ENCODE data around the gene EPHB1. TPM values are rescaled to one million over a fixed set of nuclear protein-coding genes. Genes with fewer than 3 reads are reported as not detected.
"Not testable (repeated sequence)": the region's sequence is repeated elsewhere in the genome, so short reads cannot be mapped to it uniquely, and the experiment has no call there.

Gene EPHB1
- polyA plus RNA-seq, 3 donors = 0.06 to 0.55 TPM; not detected in 1

DNA sequence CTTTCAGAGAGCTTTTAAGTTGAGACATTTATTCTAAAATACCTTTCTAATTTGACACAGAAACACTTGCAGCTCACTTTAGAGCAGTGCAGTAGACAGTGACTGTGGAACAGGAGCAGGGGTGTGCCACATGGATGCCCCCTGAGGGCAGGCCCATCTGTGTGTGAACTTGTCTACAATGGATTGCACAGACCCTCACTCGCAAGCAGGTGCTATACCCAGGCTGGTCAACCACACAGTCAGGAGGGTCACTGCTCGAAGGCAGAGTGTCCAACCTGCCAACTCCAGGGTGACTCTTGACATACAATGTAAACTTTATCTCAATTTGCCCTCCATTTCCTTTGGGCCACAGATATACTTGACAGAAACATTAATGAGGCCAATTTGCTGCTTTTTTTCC, 437.2 kb downstream of the EPHB1 start:
- Mint-ChIP-seq H3K4me1 (peaks cover 28% of the 10 kb centered on the region), H3K27ac (no peak overlapping the region), H3K36me3 (no peaks in the 10 kb centered on the region), H3K27me3 (ENCODE audit: low read depth in 3 of 3) (peaks cover 0 to 2% (median 0%) of the 10 kb centered on the region in 3 donors), H3K9me3 (peaks cover 12 to 21% (median 18%) of the 10 kb centered on the region in 7 donors), H3K4me3 (no peak overlapping the region)
- H3K4me2 ChIP-seq (replicated peaks; ENCODE audit: extremely low read depth, low read length, poor library complexity, severe bottlenecking) = no peak overlapping the region
- H3K4me1 ChIP-seq (ENCODE audit: control insufficient read depth in 1 of 2, insufficient read depth in 2 of 2, low read length in 2 of 2) = peaks cover 28 to 31% of the 10 kb centered on the region in 2 donors
- TF ChIP-seq, protein P1, sequence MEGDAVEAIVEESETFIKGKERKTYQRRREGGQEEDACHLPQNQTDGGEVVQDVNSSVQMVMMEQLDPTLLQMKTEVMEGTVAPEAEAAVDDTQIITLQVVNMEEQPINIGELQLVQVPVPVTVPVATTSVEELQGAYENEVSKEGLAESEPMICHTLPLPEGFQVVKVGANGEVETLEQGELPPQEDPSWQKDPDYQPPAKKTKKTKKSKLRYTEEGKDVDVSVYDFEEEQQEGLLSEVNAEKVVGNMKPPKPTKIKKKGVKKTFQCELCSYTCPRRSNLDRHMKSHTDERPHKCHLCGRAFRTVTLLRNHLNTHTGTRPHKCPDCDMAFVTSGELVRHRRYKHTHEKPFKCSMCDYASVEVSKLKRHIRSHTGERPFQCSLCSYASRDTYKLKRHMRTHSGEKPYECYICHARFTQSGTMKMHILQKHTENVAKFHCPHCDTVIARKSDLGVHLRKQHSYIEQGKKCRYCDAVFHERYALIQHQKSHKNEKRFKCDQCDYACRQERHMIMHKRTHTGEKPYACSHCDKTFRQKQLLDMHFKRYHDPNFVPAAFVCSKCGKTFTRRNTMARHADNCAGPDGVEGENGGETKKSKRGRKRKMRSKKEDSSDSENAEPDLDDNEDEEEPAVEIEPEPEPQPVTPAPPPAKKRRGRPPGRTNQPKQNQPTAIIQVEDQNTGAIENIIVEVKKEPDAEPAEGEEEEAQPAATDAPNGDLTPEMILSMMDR (IDR thresholded peaks at IDR 0.05) = no peak
- WGBS (ENCODE audit: insufficient coverage) = 100% methylated on average over 2 of the region's 2 CpGs
- no peaks in the 10 kb centered on the region for H3K79me2 ChIP-seq (ENCODE audit: insufficient read depth, low read length)
- H3K4me3 ChIP-seq (replicated peaks in 1 of 3; ENCODE audit: low read depth in 2 of 3, low read length in 3 of 3) = no peak overlapping the region
- no peaks in the 10 kb centered on the region for H3K27me3 ChIP-seq (ENCODE audit: control insufficient read depth in 2 of 2, insufficient read depth in 2 of 2, low read length in 2 of 2)
- intact Hi-C loops (cut with micrococcal nuclease) = no loop called here
- H2AFZ ChIP-seq (ENCODE audit: insufficient read depth, low read depth, low read length, poor library complexity, severe bottlenecking) = no peak overlapping the region
- no peaks in the 10 kb centered on the region for H4K20me1 ChIP-seq (ENCODE audit: insufficient read depth, low read length)
- no peak for DNase-seq
- peaks cover 4 to 12% of the 10 kb centered on the region in 2 donors for H3K9me3 ChIP-seq (replicated peaks in 1 of 2; ENCODE audit: control insufficient read depth in 1 of 2, insufficient read depth in 1 of 2, low read length in 2 of 2)
- H3K36me3 ChIP-seq (replicated peaks in 1 of 2; ENCODE audit: control insufficient read depth in 1 of 2, insufficient read depth in 2 of 2, low read length in 2 of 2) = no peaks in the 10 kb centered on the region
- H3K27ac ChIP-seq (ENCODE audit: low read depth in 1 of 2, low read length in 2 of 2) = no peak overlapping the region
- H3K9ac ChIP-seq (ENCODE audit: insufficient read depth, low read length, poor library complexity, severe bottlenecking) = no peak overlapping the region

DNA sequence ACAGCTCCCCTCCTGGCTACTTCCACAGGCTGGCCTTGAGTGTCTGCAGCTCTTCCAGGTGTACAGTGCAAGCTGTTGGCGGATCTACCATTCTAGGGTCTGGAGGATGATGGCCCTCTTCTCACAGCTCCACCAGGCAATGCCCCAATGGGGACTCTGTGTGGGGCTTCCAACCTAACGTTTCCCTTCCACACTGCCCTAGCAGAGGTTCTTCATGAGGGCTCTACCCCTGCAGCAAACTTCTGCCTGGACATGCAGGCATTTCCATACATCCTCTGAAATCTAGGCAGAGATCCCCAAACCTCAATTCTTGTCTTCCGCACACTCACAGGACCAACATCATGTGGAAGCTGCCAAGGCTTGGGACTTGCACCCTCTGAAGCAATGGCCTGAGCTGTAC, 438.4 kb downstream of the EPHB1 start:
- intact Hi-C loops (cut with micrococcal nuclease); H3K4me2 ChIP-seq (replicated peaks; ENCODE audit: extremely low read depth, low read length, poor library complexity, severe bottlenecking); H3K27me3 ChIP-seq (ENCODE audit: control insufficient read depth in 2 of 2, insufficient read depth in 2 of 2, low read length in 2 of 2); H3K27ac ChIP-seq (ENCODE audit: low read depth in 1 of 2, low read length in 2 of 2); H3K36me3 Mint-ChIP-seq; H4K20me1 ChIP-seq (ENCODE audit: insufficient read depth, low read length); H3K36me3 ChIP-seq (replicated peaks in 1 of 2; ENCODE audit: control insufficient read depth in 1 of 2, insufficient read depth in 2 of 2, low read length in 2 of 2); DNase-seq; H2AFZ ChIP-seq (ENCODE audit: insufficient read depth, low read depth, low read length, poor library complexity, severe bottlenecking); H3K27ac Mint-ChIP-seq; H3K79me2 ChIP-seq (ENCODE audit: insufficient read depth, low read length); H3K4me3 ChIP-seq (replicated peaks in 1 of 3; ENCODE audit: low read depth in 2 of 3, low read length in 3 of 3); H3K27me3 Mint-ChIP-seq (ENCODE audit: low read depth in 3 of 3); H3K4me3 Mint-ChIP-seq; H3K9ac ChIP-seq (ENCODE audit: insufficient read depth, low read length, poor library complexity, severe bottlenecking): not testable (repeated sequence)
- Histone ChIP-seq H3K9me3 (replicated peaks in 1 of 2; ENCODE audit: control insufficient read depth in 1 of 2, insufficient read depth in 1 of 2, low read length in 2 of 2) (peaks cover 4 to 12% of the 10 kb centered on the region in 2 donors), H3K4me1 (ENCODE audit: control insufficient read depth in 1 of 2, insufficient read depth in 2 of 2, low read length in 2 of 2) (peaks cover 23% of the 10 kb centered on the region in 2 donors)
- H3K4me1 Mint-ChIP-seq = peaks cover 25% of the 10 kb centered on the region
- WGBS (ENCODE audit: insufficient coverage) = 90% methylated on average over 2 of the region's 3 CpGs
- peaks cover 12 to 21% (median 18%) of the 10 kb centered on the region in 7 donors for H3K9me3 Mint-ChIP-seq
